IPS DF 19.7 (cell line): ENCODE data around the gene CHRM2.

ENCODE experiments used
- DNase-seq: peaks from one replicate; pipeline ENCODE4 v3.0.0-alpha.2; 2013; ENCODE audit warnings: low read depth, low spot score

The CHRM2 gene

GRCh38 chr7:136957391-136957790 lies 88.9 kb downstream of the CHRM2 start:
- no peak for DNase-seq

- no peak for DNase-seq
Measured at GRCh38 chr7:136958016-136958415, 89.6 kb downstream of the CHRM2 start.

- DNase-seq = no peak
Measured at GRCh38 chr7:136964347-136964746, 95.9 kb downstream of the CHRM2 start.

GRCh38 chr7:136966825-136967224 lies 98.4 kb downstream of the CHRM2 start:
- no peak for DNase-seq

GRCh38 chr7:136969761-136970160 lies 101.3 kb downstream of the CHRM2 start:
- DNase-seq = no peak

- no peak for DNase-seq
Measured at GRCh38 chr7:136971776-136972175, 103.3 kb downstream of the CHRM2 start.

- DNase-seq = peak; percentile 15
Measured at GRCh38 chr7:136976504-136977251, 108.2 kb downstream of the CHRM2 start.

GRCh38 chr7:136993377-136993776 lies 124.9 kb downstream of the CHRM2 start:
- DNase-seq = no peak

GRCh38 chr7:136997735-136998134 lies 129.3 kb downstream of the CHRM2 start:
- DNase-seq = no peak

- DNase-seq = no peak
Measured at GRCh38 chr7:136998495-136998894, 130.0 kb downstream of the CHRM2 start.

GRCh38 chr7:137000621-137001020 lies 132.2 kb downstream of the CHRM2 start:
- no peak for DNase-seq

- no peak for DNase-seq
Measured at GRCh38 chr7:137001041-137001440, 132.6 kb downstream of the CHRM2 start.

- no peak for DNase-seq
Measured at GRCh38 chr7:137001478-137001877, 133.0 kb downstream of the CHRM2 start.

- no peak for DNase-seq
Measured at GRCh38 chr7:137003086-137003485, 134.6 kb downstream of the CHRM2 start.

GRCh38 chr7:137003566-137003965 lies 135.1 kb downstream of the CHRM2 start:
- no peak for DNase-seq

GRCh38 chr7:137005873-137006272 lies 137.4 kb downstream of the CHRM2 start:
- DNase-seq = no peak

- DNase-seq = no peak
Measured at GRCh38 chr7:137006293-137006692, 137.8 kb downstream of the CHRM2 start.

GRCh38 chr7:137007001-137007694 lies 138.7 kb downstream of the CHRM2 start:
- no peak for DNase-seq

GRCh38 chr7:137009404-137009803 lies 141.0 kb downstream of the CHRM2 start:
- no peak for DNase-seq

GRCh38 chr7:137015015-137015414 lies 146.6 kb downstream of the CHRM2 start:
- no peak for DNase-seq

- no peak for DNase-seq
Measured at GRCh38 chr7:137017221-137017620, 148.8 kb downstream of the CHRM2 start.

- no peak for DNase-seq
Measured at GRCh38 chr7:137018468-137018867, 150.0 kb downstream of the CHRM2 start.

GRCh38 chr7:137020351-137020750 lies 151.9 kb downstream of the CHRM2 start:
- no peak for DNase-seq
